Posterior cingulate gyrus (tissue), 11 donors: ENCODE data around the gene HID1.

ENCODE experiments used
- DNase-seq, 10 donors: peaks; one replicate each; pipeline versions ENCODE4 v3.0.0 to v3.0.0-alpha.2; 2020 to 2021; ENCODE audit warnings: mixed read lengths in 3 of 10
- intact Hi-C: fragments of 100-400 bp; cut with DNase I; formaldehyde crosslinking; loops from one replicate; pipeline ENCODE4 v1.15.1; 2023

The HID1 gene

GRCh38 chr17:74935585-74936469, 36.7 kb downstream of the HID1 start, which contains the start of gene OTOP3:
Gene OTOP3 (plus strand): TSS chr17:74935898. CDS start chr17:74935922, 24 bp downstream.
- intact Hi-C loops, result no loop called here
- DNase-seq, result peak in 1 of 10 donors; percentile 61

GRCh38 chr17:74935048-74935447, 37.5 kb downstream of the HID1 start:
- DNase-seq, result no peak

GRCh38 chr17:74930535-74931036, 42.0 kb downstream of the HID1 start:
- DNase-seq, result peak in 2 of 10 donors; percentile 57 to 65
- intact Hi-C loops, result no loop called here

More at GRCh38 chr17:74935048-74935447, 37.5 kb downstream of the HID1 start:
- intact Hi-C loops, result no loop called here

- intact Hi-C loops, result no loop called here
- DNase-seq, result peak in 2 of 10 donors; percentile 67 to 75
Observed at GRCh38 chr17:74928786-74929185, 43.8 kb downstream of the HID1 start.

GRCh38 chr17:74925242-74925641, 47.3 kb downstream of the HID1 start:
- intact Hi-C loops, result no loop called here
- peak in 1 of 10 donors; percentile 21 for DNase-seq

- intact Hi-C loops, result no loop called here
- peak in 1 of 10 donors; percentile 72 for DNase-seq
Observed at GRCh38 chr17:74924250-74924948, 48.2 kb downstream of the HID1 start, which contains the start of gene OTOP2. Gene OTOP2 (plus strand): TSS chr17:74924273. CDS start chr17:74924633, 360 bp downstream.

- peak in 8 of 10 donors; percentile 49 to 95 (median 74) for DNase-seq
- intact Hi-C loops, result no loop called here
Observed at GRCh38 chr17:74923538-74924249, 48.9 kb downstream of the HID1 start.

- intact Hi-C loops, result no loop called here
- peak in 1 of 10 donors; percentile 72 for DNase-seq
Observed at GRCh38 chr17:74922694-74923537, 49.6 kb downstream of the HID1 start, which contains the start of gene USH1G. Gene USH1G (minus strand): TSS chr17:74923255. CDS start chr17:74923073, 182 bp downstream.

- peak in 2 of 10 donors; percentile 19 to 40 for DNase-seq
- intact Hi-C loops, result no loop called here
Observed at GRCh38 chr17:74922172-74922571, 50.4 kb downstream of the HID1 start.

- intact Hi-C loops, result no loop called here
- peak in 1 of 10 donors; percentile 44 for DNase-seq
Observed at GRCh38 chr17:74921769-74922168, 50.8 kb downstream of the HID1 start.

- intact Hi-C loops, result no loop called here
- DNase-seq, result peak in 1 of 10 donors; percentile 46
Observed at GRCh38 chr17:74921026-74921681, 51.4 kb downstream of the HID1 start.

- no peak for DNase-seq
- intact Hi-C loops, result no loop called here
Observed at GRCh38 chr17:74920642-74921025, 51.9 kb downstream of the HID1 start.

- DNase-seq, result no peak
- intact Hi-C loops, result no loop called here
Observed at GRCh38 chr17:74920306-74920620, 52.3 kb downstream of the HID1 start.

GRCh38 chr17:74919440-74920305, 52.9 kb downstream of the HID1 start:
- DNase-seq, result no peak
- intact Hi-C loops, result no loop called here

GRCh38 chr17:74918906-74919305, 53.7 kb downstream of the HID1 start:
- DNase-seq, result no peak
- intact Hi-C loops, result no loop called here

GRCh38 chr17:74917430-74917829, 55.1 kb downstream of the HID1 start:
- DNase-seq, result no peak
- intact Hi-C loops, result no loop called here

- peak in 1 of 10 donors; percentile 31 for DNase-seq
- intact Hi-C loops, result no loop called here
Observed at GRCh38 chr17:74916851-74917199, 55.7 kb downstream of the HID1 start.
